ENCODE results near the gene RBP3. TPM values are rescaled to one million over a fixed set of nuclear protein-coding genes. Genes with fewer than 3 reads are reported as not detected.

The RBP3 gene
- total and polyA plus RNA-seq, 3 donors from 2014 or later, result 0.09 to 0.25 TPM; not detected in 1

DNA sequence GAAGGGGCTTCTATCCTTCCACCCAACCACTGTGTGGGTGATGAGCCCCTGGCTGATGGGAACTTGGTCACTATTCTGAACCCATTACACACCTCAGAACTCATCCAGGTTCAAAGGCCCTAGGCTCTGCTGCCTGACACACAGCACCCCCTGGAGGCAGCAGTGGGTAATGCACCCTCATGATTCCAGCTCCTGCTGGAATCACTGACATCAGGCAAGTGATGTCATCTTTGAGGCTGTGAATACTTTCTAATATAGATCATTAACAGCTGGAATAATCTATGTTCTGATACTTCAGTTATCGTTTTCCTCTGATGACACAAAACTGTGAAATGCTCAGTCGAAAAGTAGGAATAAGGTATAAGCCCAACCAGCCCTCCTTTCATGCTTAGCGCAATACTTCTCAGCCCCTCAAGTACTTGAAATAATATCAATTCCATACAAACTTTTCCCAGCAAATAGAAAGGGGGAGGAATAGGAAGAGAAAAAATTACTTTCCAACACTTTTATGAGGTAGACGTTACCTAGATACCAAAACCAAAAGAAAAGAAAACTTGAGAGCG, 7.5 kb upstream of the RBP3 start:
- DNase-seq, result peak; percentile 84
- WGBS, 2 donors, result 57 to 68% methylated on average over 5 of the region's 5 CpGs
- H3K4me3 ChIP-seq, result no peak overlapping the region
- no peak overlapping the region for H3K27ac ChIP-seq
- H3K4me1 ChIP-seq, result no peaks in the 10 kb centered on the region
- no peaks in the 10 kb centered on the region for H3K27me3 ChIP-seq
- TF ChIP-seq, protein P1, sequence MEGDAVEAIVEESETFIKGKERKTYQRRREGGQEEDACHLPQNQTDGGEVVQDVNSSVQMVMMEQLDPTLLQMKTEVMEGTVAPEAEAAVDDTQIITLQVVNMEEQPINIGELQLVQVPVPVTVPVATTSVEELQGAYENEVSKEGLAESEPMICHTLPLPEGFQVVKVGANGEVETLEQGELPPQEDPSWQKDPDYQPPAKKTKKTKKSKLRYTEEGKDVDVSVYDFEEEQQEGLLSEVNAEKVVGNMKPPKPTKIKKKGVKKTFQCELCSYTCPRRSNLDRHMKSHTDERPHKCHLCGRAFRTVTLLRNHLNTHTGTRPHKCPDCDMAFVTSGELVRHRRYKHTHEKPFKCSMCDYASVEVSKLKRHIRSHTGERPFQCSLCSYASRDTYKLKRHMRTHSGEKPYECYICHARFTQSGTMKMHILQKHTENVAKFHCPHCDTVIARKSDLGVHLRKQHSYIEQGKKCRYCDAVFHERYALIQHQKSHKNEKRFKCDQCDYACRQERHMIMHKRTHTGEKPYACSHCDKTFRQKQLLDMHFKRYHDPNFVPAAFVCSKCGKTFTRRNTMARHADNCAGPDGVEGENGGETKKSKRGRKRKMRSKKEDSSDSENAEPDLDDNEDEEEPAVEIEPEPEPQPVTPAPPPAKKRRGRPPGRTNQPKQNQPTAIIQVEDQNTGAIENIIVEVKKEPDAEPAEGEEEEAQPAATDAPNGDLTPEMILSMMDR (IDR thresholded peaks at IDR 0.05), result peak; percentile 78 to 96 (median 82)
- no peak for TF ChIP-seq POLR2A (IDR thresholded peaks at IDR 0.05)
- H3K9me3 ChIP-seq, result no peaks in the 10 kb centered on the region
- intact Hi-C loops (cut with DNase I; ENCODE audit: low total_unique reads), result no loop called here
- H3K36me3 ChIP-seq (ENCODE audit: low read depth, missing control alignments), result no peaks in the 10 kb centered on the region

DNA sequence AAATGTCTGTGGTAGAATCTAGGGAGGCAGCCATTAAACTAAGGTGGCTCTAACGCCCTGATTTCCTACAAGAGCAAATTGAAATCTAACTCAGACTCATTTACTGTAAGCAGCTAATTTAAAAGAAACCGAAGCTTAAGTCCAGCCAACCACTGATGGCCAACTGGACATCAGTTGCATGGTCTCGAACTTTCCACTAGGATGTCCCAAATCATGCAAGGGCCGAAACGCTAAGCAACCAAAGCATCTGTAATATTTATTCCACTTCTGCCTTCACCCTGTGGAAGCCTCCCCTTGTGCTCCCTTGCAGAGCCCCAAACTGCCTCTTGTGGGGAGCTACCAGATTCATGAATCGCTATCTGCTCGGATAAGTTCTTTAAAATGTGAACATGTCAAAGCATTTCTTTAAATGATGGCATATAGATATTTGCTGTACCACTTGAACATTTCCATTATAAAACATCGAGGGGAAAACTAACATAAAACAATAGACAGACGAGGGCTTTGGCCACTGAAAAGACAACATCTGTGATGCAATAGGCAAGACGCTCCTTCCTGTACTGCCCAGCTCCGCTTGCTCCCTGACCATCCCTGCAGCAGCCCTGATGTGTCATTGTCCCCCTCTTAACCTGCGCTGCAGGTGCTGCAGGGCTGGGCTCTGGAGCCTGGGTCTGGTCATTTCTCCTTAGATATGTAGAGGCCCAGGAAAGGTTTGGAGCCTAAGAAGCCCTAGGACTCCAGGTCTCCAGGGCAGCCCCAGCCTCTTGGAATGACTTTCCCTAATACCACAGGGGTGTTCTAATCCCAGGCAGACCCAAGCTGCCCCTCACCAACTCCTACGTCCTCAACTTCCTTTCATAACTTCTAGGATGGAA, 2.9 kb upstream of the RBP3 start:
- Histone ChIP-seq H3K4me3 (no peak overlapping the region), H3K27me3 (no peaks in the 10 kb centered on the region), H3K27ac (no peak overlapping the region), H3K4me1 (no peaks in the 10 kb centered on the region), H3K36me3 (ENCODE audit: low read depth, missing control alignments) (no peaks in the 10 kb centered on the region), H3K9me3 (no peaks in the 10 kb centered on the region)
- intact Hi-C loops (cut with DNase I; ENCODE audit: low total_unique reads), result no loop called here
- TF ChIP-seq, protein P1 (IDR thresholded peaks at IDR 0.05), result no peak
- TF ChIP-seq POLR2A (IDR thresholded peaks at IDR 0.05), result no peak
- no peak for DNase-seq
- 85 to 91% methylated on average over 13 of the region's 13 CpGs for WGBS, 2 donors

DNA sequence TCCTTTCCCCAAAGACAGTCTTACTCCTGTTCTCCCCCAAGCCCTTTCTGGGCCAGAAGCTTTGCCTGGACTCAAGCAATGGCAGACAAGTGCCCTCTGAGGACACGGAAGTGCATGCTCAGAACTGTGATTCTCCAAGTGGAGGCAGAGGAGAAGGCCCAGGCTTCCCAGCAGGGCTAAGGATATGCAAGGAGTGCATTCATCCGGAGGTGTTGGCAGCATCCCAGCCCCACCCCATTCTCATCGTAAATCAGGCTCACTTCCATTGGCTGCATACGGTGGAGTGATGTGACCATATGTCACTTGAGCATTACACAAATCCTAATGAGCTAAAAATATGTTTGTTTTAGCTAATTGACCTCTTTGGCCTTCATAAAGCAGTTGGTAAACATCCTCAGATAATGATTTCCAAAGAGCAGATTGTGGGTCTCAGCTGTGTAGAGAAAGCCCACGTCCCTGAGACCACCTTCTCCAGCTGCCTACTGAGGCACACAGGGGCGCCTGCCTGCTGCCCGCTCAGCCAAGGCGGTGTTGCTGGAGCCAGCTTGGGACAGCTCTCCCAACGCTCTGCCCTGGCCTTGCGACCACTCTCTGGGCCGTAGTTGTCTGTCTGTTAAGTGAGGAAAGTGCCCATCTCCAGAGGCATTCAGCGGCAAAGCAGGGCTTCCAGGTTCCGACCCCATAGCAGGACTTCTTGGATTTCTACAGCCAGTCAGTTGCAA, 1.4 kb upstream of the RBP3 start:
- Histone ChIP-seq H3K4me1 (no peaks in the 10 kb centered on the region), H3K27me3 (no peaks in the 10 kb centered on the region), H3K36me3 (ENCODE audit: low read depth, missing control alignments) (no peaks in the 10 kb centered on the region), H3K4me3 (no peak overlapping the region), H3K9me3 (no peaks in the 10 kb centered on the region), H3K27ac (no peak overlapping the region)
- intact Hi-C loops (cut with DNase I; ENCODE audit: low total_unique reads), result no loop called here
- no peak for DNase-seq
- TF ChIP-seq, protein P1 (IDR thresholded peaks at IDR 0.05), result no peak
- TF ChIP-seq POLR2A (IDR thresholded peaks at IDR 0.05), result no peak
- WGBS, 2 donors, result 79 to 82% methylated on average over 12 to 13 of the region's 13 CpGs

DNA sequence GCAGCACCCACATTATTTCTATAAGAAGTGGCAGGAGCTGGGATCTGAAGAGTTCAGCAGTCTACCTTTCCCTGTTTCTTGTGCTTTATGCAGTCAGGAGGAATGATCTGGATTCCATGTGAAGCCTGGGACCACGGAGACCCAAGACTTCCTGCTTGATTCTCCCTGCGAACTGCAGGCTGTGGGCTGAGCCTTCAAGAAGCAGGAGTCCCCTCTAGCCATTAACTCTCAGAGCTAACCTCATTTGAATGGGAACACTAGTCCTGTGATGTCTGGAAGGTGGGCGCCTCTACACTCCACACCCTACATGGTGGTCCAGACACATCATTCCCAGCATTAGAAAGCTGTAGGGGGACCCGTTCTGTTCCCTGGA, 874 bp upstream of the RBP3 start:
- no peaks in the 10 kb centered on the region for H3K27me3 ChIP-seq
- intact Hi-C loops (cut with DNase I; ENCODE audit: low total_unique reads), result no loop called here
- no peaks in the 10 kb centered on the region for H3K36me3 ChIP-seq (ENCODE audit: low read depth, missing control alignments)
- H3K9me3 ChIP-seq, result no peaks in the 10 kb centered on the region
- no peak for DNase-seq
- no peak overlapping the region for H3K4me3 ChIP-seq
- WGBS, 2 donors, result 79% methylated on average over 4 of the region's 4 CpGs; no CpG with 5 or more reads in 1 of the 2 donors
- TF ChIP-seq POLR2A (IDR thresholded peaks at IDR 0.05), result no peak
- TF ChIP-seq, protein P1 (IDR thresholded peaks at IDR 0.05), result no peak
- H3K4me1 ChIP-seq, result no peaks in the 10 kb centered on the region
- no peak overlapping the region for H3K27ac ChIP-seq
